Peyer's patch (tissue), 4 donors: Measurements from ENCODE around the gene CTSD.

Experiments used
- POLR2A ChIP-seq, 2 donors: fragments of 450-650 bp; IDR thresholded peaks; one replicate each; pipeline ENCODE4 v1.5.1; 2017; ENCODE audit warnings: antibody characterized with exemption in 2 of 2, mild to moderate bottlenecking in 2 of 2, moderate library complexity in 2 of 2
- TF ChIP-seq, protein P1 (sequence below), 6 experiments: fragments of 450-650 bp in 4 of 6; fragments of 200-600 bp in 2 of 6; sonication (generic) in 1 of 6; IDR thresholded peaks; one replicate each; pipeline ENCODE4 v1.5.1; 2017 to 2019; ENCODE audit warnings: antibody characterized with exemption in 6 of 6, mild to moderate bottlenecking in 3 of 6, moderate library complexity in 1 of 6

DNA sequence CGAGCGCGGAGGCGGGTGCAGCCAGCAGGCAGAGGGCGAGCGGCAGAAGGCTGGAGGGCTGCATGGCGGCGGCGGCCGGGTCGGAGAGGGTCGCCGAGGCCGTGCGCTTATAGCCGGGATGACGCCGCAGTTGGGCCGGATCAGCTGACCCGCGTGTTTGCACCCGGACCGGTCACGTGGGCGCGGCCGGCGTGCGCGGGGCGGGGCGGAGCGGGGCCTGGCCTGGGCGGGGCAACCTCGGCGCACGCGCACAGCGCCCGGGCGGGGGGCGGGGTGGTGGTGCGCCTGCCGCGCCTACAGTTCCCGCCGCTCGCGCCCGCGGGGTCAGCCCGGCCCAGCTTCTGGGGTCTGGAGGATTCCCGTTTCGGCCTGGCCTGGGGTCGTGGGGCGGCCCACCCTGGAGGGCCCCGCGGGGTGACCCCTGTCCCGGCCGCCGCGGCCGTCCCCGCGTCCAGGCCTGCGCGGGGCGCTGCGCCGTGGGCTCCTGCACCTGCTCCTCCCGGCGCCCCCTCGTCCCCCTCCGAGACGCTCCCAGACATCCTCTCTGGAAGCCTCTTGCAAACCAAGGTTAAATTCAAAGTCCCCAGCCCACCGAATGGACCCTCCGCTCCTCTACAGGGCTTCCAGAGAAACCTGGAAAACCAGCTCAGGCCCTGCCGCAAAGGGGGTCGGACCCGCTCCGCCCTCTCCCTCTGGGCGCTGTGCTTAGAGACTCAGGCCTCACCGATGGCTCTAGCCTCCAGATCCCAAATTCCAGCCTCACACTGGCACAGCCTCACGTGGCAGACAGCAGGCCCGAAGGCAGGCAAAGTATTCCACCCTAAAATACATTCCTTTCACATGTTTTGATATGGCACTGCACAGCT, at the start of gene CTSD:
- TF ChIP-seq, protein P1, sequence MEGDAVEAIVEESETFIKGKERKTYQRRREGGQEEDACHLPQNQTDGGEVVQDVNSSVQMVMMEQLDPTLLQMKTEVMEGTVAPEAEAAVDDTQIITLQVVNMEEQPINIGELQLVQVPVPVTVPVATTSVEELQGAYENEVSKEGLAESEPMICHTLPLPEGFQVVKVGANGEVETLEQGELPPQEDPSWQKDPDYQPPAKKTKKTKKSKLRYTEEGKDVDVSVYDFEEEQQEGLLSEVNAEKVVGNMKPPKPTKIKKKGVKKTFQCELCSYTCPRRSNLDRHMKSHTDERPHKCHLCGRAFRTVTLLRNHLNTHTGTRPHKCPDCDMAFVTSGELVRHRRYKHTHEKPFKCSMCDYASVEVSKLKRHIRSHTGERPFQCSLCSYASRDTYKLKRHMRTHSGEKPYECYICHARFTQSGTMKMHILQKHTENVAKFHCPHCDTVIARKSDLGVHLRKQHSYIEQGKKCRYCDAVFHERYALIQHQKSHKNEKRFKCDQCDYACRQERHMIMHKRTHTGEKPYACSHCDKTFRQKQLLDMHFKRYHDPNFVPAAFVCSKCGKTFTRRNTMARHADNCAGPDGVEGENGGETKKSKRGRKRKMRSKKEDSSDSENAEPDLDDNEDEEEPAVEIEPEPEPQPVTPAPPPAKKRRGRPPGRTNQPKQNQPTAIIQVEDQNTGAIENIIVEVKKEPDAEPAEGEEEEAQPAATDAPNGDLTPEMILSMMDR (IDR thresholded peaks at IDR 0.05) = no peak
- peak; percentile 77 to 90 for TF ChIP-seq POLR2A (IDR thresholded peaks at IDR 0.05)
